Adipose tissue (tissue), 3 donors: ENCODE measurements around the gene SESN3. TPM values are rescaled to one million over a fixed set of nuclear protein-coding genes. Genes with fewer than 3 reads are reported as not detected.
"Not testable (repeated sequence)": the region's sequence is repeated elsewhere in the genome, so short reads cannot be mapped to it uniquely, and the experiment has no call there.

ENCODE experiments used
- H3K27ac ChIP-seq: one replicate; pipeline ENCODE4 v1.5.1; 2013; ENCODE audit warnings: low read depth, low read length
- WGBS, 3 donors: extraction: QIAGEN DNeasy Blood & Tissue Kit; methylation state at CpG; one replicate each; pipeline ENCODE4 v1.1.7; 2013; 5-methylcytosine and 5-hydroxymethylcytosine counted together
- polyA plus RNA-seq, 3 donors: library from polyadenylated mRNA; stranded (reverse); fragments of 200-250 nt; gene quantifications; one replicate each; pipeline ENCODE4 v1.2.3, GENCODE V29; 2013
- donor health status: healthy with polysubstance abuse.
- donor health status: Bipolar disorder and iron deficiency.
- donor health status: healthy.

SESN3 gene
- polyA plus RNA-seq, 3 donors, result 1.5 to 12.0 (median 2.6) TPM

DNA sequence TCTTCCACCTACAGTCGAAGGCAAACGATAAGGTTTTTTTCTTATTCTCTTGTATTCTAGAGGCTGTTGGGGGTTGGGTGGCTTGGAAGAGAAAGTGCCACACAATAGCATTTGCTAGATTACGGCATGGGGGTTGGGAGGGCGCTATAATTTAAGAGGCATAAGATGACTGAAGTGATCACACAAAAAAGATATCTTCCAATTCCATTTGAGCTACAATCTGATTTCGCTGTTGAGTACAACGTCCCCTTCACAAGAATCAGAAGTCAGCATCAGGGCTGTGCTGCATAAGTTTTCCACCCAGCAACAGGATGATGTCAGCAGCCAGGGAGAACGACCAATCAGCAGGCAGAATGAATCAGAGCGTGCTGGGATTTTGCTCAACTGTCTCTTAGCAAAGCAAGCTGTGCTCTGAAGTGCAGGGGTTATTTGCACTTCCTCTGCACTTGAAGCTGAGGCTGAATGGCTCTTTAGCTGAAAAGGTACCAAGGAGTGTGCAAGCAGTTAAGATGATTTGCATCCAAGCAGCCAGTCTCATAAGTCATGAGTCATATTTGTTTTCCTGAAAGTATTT is 23.2 kb upstream of the SESN3 start:
- no peak overlapping the region for H3K27ac ChIP-seq
- 3 to 5% (median 4%) methylated on average over 8 of the region's 8 CpGs for WGBS, 3 donors

- 72 to 97% (median 76%) methylated on average over 2 of the region's 2 CpGs for WGBS, 3 donors
- no peak overlapping the region for H3K27ac ChIP-seq
Observed at GRCh38 chr11:95253141-95253540, 22.1 kb upstream of the SESN3 start.

- no peak overlapping the region for H3K27ac ChIP-seq
- WGBS, 3 donors, result 54 to 64% (median 60%) methylated on average over 1 of the region's 1 CpG
Observed at GRCh38 chr11:95252586-95252985, 21.6 kb upstream of the SESN3 start.

DNA sequence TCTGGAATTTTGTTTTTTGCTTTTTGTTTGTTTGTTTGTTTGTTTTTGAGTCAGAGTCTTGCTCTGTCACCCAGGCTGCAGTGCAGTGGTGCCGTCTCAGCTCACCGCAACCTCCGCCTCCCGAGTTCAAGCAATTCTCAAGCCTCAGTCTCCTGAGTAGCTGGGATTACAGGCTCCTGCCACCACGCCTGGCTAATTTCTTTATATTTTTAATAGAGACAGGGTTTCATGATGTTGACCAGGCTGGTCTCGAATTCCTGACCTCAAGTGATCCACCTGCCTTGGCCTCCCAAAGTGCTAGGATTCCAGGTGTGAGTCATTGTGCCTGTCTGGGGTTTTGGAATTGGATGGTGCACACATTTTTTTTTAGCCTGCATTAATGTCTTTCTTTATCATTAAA is 20.9 kb upstream of the SESN3 start:
- H3K27ac ChIP-seq, result not testable (repeated sequence)
- WGBS, 3 donors, result 88 to 97% (median 95%) methylated on average over 6 of the region's 6 CpGs

DNA sequence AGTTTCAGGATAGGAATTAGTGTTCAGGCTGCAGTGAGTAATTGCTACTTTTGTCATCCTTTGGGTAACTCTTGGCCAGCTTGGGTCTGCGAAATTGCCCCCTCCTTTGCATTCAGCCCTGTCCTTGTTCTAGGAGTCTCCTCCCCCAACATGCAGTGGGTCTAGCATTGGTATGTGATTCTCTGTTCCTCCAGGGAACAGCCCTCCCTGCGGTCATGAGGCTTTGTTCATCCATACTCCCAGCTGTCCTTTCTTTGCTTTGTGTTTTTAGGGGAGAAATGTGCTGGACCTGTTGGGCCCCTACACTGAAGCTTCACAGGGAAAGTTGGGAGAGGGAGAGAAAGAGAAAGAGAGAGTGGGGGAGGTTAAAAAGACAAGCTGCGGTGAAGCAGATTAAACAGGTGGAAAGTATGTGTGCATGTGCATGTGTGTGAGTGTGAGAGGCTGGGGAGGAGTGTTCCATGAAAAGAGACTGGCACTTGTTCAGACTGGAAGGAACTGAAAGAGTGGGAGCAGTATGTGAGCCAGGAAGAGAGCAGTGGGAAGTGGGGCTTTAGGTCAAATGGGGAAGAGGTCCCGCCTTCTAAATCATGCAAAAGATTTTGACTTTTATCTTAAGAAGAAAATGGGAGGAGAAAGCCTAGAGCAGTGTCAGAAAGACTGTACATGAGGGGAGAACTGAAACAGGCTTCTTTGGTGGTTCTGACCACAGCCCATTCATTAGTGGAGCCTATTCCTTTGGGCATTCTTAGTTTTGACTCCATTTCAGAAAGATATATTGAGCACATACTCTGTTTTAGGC is 17.9 kb upstream of the SESN3 start:
- WGBS, 3 donors, result 76 to 80% (median 79%) methylated on average over 4 of the region's 4 CpGs
- no peak overlapping the region for H3K27ac ChIP-seq

DNA sequence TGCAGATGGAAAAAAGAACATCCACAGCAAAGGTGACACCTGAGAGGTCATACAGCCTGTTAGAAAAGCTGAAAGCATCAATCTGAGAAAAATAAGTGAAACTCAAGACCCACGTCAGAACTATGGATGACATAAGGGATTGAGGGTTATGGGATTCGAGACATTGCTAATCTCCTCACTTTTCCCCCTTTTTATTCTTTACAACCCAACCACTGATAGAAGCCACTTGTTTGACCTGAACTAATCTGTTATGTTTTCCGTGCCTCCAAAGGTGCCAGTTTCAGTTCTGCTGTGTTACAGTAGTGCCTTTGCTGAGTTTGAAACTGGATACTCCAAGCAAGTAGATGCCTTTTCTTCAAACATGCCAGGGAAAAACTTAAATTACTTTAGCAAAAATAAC is 16.9 kb upstream of the SESN3 start:
- no peak overlapping the region for H3K27ac ChIP-seq
- WGBS, 3 donors, result 80 to 96% (median 92%) methylated on average over 3 of the region's 3 CpGs

DNA sequence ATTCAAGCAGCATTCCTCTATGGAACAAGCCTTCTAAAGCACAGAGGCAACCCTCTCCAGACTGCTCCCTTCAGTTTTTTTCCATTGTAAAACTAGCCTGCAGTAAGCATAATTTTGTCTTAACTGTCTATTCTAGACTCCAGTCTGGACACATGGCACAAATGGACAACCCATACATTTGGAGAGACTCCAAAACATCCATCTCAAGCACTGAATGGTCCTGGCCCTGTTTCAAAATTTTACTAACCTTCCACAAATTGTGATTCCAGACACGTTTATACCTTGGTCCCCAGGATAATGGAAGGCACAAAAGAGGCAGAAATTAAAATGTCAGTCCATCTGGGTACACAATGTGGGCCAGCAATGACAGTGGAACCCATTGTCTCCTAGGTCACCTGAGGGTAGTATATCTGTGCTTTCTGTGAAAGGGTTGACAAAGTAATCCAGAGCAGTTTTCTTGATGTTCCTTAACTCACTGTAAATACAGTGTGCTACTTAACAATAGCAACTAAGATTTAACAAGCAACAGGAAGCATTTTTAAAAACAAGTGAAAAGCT is 16.2 kb upstream of the SESN3 start:
- WGBS, 3 donors, result 54 to 74% (median 70%) methylated on average over 1 of the region's 1 CpG
- H3K27ac ChIP-seq, result no peak overlapping the region

- H3K27ac ChIP-seq, result no peak overlapping the region
- 94 to 100% (median 98%) methylated on average over 1 of the region's 1 CpG for whole genome bisulfite sequencing, 3 donors
Observed at GRCh38 chr11:95245581-95245980, 14.6 kb upstream of the SESN3 start.

GRCh38 chr11:95245038-95245437 is 14.0 kb upstream of the SESN3 start:
- 39 to 54% (median 48%) methylated on average over 3 of the region's 3 CpGs for WGBS, 3 donors
- no peak overlapping the region for H3K27ac ChIP-seq

GRCh38 chr11:95243673-95244072 is 12.7 kb upstream of the SESN3 start:
- 48 to 84% (median 79%) methylated on average over 2 of the region's 2 CpGs for WGBS, 3 donors

DNA sequence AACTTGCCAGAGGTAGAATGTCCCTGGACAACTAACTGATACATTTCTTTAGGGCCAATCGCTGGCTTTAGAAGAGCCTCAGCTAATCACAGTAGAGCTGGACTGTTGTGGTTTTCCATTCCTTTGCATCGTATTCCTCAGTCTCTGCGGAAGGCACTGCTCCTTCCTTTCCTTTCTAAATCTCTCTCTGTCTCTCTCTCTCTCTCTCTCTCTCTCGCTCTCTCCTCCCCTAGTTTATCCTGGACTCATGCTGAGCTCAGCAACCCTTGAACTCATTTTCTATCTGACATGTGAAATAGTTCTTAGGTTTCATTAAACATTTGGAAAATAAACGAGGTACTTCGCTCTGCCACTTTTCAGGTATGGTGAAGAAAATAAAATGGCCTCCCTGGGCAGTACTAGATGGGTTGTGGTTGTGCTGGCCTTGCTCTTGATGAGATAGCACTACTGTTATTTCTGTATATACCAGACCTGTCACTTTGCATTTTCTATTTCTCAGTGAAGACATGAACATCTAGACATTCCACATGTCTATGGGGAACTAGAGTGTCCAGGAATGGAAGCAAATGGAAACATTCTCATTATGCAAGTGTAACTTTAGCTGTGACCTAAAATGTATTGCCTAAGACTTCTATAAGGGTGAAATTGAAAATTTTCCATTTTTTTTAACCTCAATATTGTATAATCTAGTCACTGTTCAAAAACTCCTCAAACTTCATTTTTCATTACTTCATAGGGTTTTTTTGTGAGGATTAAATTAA is 12.0 kb upstream of the SESN3 start:
- no peak overlapping the region for H3K27ac ChIP-seq
- 87 to 90% (median 88%) methylated on average over 6 of the region's 6 CpGs for WGBS, 3 donors

More at GRCh38 chr11:95243673-95244072, 12.7 kb upstream of the SESN3 start:
- no peak overlapping the region for H3K27ac ChIP-seq

DNA sequence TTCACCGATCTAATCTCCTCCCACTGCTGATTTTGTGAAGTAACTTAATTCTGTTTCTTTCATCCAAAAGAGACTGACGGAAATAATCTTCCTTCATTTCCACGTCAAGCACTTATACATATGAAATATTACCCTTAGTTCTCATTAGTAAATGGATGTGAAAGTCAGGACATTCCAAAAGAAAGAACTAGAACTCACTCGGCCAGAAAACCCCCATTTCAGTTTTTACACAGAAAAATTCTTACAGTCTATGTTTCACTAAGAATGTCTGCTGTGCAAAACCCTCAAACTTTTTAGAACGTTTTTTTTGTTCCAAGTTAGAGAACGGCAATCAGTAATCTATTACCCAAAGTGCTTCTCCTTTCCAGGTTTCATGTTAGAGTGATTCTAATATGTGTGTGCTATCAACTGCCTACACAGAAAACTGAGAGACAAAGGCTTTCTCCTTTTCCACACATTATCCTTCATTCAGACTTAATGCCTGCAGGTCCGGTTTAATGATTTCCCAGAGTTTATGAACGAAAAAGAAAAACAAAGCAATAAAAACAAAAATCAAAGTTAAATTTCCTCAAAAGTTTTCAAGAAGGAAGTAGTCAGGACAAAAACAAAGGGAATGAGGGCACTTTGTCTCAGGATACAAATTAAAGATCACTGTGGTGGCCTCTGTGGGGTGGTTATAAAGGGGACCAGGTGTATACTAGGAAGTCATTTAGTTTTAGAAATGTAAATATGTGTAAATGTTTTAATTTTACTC is 11.3 kb upstream of the SESN3 start:
- H3K27ac ChIP-seq, result no peak overlapping the region
- WGBS, 3 donors, result 30 to 41% (median 39%) methylated on average over 8 of the region's 8 CpGs

GRCh38 chr11:95241681-95242081 is 10.7 kb upstream of the SESN3 start:
- WGBS, 3 donors, result 40 to 62% (median 41%) methylated on average over 5 of the region's 5 CpGs
- H3K27ac ChIP-seq, result no peak overlapping the region

GRCh38 chr11:95239871-95240649 is 9.1 kb upstream of the SESN3 start:
- WGBS, 3 donors, result 80 to 89% (median 87%) methylated on average over 5 of the region's 5 CpGs
- H3K27ac ChIP-seq, result no peak overlapping the region

DNA sequence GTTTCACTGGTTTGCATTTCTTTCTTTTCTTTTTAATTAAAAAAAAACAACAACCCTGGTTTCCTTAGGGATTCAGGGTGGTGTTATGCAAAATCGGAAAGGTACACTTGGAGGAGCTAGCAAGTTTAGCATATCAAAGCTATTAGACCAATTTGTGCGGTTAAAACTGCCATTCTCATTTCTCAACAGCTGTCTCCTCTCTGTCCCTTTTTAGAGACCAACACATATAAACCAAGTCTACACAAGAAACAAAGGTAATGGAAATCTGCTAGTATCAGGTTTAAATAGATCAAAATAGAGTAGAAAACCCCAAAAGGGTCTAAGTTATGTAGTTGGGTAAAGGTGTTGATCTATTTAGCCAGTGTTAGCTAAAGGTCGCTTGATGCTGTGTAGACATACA is 1.7 kb upstream of the SESN3 start:
- 45 to 54% (median 46%) methylated on average over 3 of the region's 3 CpGs for WGBS, 3 donors
- no peak overlapping the region for H3K27ac ChIP-seq

GRCh38 chr11:95231881-95232605 is 1.0 kb upstream of the SESN3 start:
- peak overlapping the region; percentile 19 for H3K27ac ChIP-seq
- 3 to 5% (median 5%) methylated on average over 35 of the region's 35 CpGs for WGBS, 3 donors

DNA sequence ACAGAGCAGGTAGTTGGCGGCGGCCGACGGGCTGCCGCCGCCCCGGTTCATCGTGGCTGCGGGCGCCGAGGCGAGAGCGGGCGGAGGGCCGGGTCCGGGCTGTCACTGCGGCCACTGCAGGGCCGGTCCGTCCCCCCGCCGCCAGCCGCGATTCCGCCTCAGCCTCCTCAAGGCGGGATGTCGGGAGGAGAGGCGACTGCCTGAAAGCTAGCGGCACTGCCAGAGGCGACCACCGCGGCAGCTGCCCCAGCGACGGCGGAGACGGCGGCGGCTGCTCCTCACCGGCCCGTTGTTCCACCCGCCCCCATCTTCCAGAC is 234 bp downstream of the SESN3 start:
- 0 to 1% (median 0%) methylated on average over 29 to 40 of the region's 40 CpGs for WGBS, 3 donors
- H3K27ac ChIP-seq, result no peak overlapping the region
